HT1080 (cell line): ENCODE results near the gene SMC3. TPM values are rescaled to one million over a fixed set of nuclear protein-coding genes. Genes with fewer than 3 reads are reported as not detected.
A peak's percentile ranks its signal among the peaks of the same experiment; 100 is the strongest.
"Not testable (repeated sequence)": the region's sequence is repeated elsewhere in the genome, so short reads cannot be mapped to it uniquely, and the experiment has no call there.

Experiments
- DNase-seq: peaks from one replicate; pipeline ENCODE4 v3.0.0-alpha.2; 2015; ENCODE audit warnings: low read depth
- total RNA-seq: library from RNA; depleted of rRNA; stranded (reverse); fragments of >200 nt; shearing (Covaris generic); gene quantifications from 2 replicates; pipeline ENCODE4 v1.2.3, GENCODE V29; 2014

The SMC3 gene
- total RNA-seq, 1 experiment from 2014 or later, result 38.5 TPM

DNA sequence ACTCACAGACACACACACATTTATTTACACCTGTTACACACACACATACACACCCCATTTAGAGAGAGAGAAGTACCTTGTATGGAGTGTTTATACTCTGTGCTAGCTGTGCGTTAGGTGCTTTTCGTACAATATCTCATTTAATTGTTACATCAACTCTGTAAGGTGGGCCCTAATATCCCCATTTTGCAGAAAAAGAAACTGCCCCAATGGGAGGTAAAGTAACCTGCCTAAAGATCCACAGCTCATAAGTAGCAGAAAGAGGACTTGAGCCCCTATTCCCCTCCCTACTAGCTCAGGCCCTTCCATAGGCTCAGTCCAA, 52.9 kb downstream of the SMC3 start:
- DNase-seq, result no peak

DNA sequence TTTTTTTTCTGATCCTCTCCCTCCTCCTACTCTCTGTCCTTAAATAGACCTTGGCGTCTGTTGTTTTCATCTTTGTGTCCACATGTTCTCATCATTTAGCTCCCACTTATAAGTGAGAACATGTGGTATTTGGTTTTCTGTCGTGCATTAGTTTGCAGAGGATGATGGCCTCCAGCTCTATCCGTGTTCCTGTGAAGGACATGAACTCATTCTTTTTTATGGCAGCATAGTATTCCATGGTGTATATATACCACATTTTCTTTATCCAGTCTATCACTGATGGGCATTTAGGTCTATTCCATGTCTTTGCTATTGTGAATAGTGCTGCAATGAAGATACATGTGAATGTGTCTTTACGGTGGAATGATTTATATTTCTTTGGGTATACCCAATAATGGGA, 55.8 kb downstream of the SMC3 start:
- DNase-seq, result not testable (repeated sequence)

DNA sequence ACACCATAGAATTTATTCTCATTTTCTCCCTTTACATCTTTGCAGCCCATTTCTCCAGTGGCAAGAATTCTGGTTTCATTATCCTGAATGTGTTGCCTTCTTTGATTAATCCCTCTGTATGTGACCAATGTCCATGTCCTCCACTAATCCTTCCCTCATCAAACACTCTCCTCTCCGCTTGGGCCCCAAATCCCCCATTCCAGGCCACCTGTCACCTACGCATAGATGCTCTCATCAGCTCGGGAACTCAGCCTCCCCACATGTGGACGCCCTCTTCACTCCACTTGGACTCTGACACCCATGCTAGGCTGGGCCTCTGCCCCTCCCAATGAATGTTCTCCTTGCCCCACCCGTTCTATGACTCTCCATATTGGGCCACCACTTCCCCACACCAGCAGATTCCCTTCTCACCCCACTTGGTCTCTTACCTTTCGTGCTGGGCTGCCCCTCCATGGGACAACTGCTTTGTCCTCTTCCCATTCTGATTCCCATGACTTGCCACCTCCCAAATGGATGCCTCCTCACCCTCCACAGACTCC, 57.9 kb downstream of the SMC3 start:
- no peak for DNase-seq

DNA sequence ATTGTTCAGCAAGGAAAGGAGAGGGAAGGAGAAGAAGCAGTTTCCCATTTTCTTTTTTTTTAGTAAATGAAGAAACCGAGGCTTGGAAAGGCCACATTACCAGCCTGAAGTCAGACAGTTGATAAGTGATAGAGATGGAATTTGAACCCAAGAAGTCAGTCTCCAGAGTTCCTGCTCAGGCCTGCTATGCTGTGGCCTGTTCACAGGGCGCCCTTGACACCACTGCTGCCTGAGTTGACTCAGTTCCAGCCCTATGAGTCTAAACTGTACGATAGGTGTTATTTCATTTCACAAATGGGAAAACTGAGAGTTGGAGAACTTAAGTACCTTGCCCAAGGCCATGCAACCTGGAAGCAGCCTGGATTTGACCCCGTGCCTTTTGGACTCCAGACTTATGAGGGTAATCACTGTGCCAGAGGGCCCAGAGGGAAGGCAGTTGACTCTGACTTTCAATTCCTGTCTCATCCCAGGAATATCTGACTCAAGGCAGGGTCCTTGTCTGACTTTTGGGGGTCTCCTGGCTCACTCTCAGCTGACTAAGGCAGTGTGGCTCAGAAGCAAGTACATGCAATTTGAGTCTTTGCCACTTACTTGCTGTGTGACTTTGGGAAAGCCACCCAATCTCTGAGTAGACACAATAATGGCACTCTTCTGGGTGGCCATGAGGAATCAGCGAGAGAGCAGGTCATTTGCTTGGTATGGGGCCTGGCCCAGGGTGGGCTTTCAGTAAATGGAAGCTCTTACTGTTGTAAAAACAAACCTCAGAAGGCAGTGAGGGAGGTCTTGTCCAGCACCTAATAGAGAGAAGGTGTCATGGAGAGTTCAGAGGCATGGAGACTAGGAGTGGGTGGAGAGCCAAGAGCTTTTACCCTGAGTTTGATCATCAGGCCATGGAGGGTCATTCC, 58.7 kb downstream of the SMC3 start:
- DNase-seq, result no peak

DNA sequence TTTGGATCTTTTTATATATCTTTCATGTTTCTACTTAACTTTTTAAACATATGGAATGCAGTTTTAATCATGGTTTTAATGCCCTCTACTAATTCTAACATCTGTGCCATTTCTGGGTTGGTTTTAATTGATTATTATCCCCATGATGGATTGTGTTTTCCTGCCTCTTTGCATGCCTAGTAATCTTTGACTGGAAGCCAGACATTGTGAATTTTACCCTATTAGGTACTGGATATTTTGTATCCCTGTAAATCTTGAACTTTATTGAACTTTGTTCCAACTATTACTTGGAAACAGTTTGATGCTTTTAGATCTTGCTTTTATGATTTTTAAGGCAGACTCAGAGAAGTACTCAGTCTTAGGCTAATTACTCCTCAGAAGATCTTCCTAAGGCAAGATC, 60.7 kb downstream of the SMC3 start:
- DNase-seq, result no peak

DNA sequence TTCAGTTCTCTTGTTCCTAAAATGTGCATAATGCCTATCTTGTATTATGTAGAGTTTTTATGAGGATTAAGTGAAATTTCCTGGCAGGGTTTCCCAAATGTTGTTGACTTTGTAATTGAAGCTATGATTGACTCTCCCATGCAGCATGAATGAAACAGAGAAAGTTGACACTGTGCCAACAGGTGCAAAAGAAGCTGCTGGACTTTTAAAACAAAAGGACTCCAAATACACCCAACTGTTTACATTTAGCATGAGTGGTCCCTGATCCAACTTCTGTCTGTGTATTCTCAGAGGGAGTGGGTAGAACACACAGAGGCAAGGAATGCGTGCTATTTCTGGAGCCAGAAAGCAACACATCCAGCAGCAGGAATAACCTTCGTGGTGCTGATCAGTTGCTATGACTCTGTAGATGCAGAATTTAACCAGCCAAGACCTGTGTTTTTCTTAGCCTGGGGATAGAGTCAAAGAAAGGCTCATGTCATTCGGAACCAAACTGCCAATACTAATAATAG, 62.2 kb downstream of the SMC3 start:
- DNase-seq, result peak; percentile 79

DNA sequence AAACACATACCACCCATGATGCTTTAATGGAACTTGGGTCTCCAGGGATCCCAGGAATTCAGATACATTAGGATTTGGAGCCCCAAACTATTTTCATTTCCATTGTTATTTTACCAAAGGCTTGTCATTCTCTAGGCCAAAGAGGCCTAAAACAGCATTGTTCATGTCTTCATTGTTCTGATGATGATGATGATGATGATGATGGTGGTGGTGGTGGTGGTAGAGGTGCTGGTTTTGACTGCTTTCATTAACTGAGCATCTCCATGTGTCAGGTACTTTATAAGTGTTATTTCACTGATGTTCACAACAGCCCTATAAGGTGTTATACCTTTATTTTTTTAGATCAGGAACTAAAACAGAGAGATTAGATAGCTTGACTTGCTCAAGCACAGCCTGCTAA, 64.4 kb downstream of the SMC3 start:
- no peak for DNase-seq

DNA sequence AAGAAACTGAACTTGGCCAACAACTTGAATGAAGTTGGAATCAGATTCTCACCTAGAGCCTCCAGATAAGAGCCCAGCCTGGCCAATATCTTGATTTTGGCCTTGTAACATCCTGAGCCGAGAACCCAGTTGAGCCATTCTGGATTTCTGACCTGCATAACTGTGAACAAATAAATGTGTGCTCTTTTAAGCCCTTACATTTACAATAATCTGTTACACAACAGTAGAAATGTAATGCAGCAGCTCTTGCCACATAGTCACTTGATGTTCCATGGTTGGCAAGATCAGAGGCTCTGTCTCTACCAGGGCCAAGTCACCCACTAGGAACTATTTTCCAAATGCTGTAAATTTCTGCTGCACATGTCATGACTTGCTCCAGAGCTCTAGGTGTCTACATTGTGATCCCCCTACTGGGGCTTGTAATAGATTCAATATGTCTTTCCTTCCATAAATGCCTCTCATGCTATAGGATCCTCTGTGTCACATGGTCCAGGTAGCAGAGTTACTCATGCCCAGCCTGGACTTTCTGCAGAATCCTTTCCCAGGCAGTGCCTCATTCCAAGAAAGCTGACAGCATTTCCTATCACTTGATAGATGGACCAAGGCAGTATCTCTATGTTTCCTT, 65.2 kb downstream of the SMC3 start:
- DNase-seq, result peak; percentile 44

DNA sequence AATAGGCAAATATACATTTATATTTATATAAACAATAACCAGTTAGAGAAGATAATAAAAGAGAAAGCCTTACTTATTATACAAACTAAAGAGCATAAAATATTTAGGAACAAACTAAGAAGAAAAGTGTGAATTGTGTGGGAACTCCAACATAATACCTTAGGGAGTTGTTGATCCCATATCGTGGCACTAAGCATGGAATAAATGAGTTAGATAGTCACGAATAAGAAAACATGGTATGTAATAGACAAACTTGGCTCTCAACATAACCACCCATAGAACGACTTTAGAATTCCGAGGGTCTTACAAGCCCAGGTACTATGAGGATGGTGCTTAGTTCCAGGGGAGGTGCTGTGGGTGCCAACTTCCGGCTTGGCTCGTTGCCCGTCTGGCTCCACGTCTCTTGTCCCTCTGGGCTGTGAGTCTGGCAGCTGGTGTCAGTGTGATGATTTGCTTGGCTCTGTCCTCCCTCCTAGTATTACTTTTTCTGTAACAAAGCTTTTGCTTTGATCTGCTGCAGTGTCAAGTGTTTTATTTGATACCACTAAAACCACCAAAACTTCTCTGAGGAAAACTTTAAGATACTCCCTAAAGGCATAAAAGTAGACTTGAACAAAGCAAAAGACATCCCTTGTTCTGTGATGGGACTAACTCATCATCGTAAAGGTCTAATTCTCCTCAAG, 67.2 kb downstream of the SMC3 start:
- DNase-seq, result peak; percentile 19

DNA sequence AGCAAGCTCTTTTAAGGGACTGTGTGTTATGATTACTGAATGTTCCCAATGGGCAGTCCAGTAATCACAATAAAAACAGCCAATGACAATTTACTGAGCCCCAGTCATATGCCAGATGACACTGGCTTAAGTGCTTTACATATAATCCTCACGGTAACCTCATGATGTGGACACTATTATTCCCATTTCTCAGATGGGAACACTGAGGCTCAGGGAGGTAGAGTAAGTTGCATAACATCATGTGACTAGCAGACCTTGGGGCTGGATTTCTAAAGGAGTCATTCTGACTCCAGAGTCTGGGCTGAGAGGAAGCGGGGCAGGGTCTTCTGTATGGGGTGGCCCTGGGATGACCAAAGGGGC, 69.1 kb downstream of the SMC3 start:
- no peak for DNase-seq

DNA sequence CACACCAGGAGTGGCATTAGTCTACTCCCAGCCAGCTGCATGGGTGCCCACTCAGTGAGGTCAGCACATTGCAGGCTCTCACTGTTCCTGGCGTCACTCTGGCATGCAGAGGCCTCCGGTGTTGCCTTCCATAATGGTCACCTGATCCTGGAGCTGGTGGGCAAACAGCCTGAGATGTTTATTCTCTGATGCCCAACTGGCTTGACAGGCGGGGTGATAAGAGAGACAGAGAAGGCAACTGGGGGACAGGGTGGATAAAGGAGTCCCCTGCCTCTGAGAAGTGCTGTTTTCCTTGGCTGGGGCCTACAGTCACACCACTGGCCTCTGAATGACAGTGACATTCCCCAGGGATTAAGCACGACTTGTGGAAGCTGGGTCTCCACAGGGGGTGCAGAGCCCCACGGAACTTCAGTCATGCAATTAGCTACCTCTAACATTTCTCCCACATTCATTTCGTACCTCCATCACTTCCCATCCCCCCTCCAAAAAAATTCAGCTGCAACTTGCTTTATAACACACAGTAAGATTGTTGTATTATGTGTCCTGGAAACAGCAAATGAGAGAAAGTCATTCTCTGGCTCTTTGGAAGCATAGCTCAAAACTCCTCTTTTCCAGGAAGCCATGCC, 69.5 kb downstream of the SMC3 start:
- no peak for DNase-seq

DNA sequence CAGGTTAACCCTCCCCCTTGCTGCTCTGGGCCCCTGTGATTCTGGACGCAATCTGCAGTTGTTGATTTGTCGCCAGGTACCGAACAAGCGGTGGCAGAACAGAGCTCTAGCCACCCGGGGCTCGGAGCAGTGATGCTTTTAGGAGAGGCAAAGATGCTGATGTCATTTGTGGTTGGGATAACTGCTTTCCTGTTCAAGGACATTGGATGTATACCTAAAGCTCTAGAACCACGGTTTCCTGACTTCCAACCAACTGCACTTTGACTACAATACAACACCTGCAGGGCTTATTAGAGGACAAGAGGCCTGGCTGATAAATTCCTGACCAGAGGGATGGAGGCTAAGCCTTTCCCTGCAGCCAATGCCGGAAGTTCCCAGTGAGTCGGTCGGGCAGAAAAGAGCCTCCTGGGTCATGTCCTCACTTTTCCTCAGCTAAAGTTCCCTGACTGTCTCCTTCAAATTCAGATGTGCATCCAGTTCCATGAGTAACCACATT, 70.1 kb downstream of the SMC3 start:
- peak; percentile 7 for DNase-seq

DNA sequence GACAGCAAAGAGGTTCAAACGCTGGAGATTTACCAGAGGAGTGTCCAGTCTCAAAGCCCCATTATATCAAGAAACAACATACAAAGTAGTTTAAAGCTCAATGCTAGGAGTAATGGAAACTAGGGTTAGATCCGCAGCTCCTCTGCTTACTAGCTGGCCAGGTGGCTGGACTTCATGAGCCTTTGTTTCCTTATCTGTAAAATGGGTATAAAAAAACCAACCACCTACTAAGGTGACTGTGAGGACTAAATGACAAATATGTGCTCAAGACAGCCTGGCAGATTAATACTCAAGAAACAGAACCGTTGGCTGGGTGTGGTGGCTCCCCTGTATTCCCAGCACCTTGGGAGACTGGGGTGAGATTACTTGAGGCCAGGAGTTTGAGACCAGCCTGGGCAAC, 70.8 kb downstream of the SMC3 start:
- DNase-seq, result no peak

DNA sequence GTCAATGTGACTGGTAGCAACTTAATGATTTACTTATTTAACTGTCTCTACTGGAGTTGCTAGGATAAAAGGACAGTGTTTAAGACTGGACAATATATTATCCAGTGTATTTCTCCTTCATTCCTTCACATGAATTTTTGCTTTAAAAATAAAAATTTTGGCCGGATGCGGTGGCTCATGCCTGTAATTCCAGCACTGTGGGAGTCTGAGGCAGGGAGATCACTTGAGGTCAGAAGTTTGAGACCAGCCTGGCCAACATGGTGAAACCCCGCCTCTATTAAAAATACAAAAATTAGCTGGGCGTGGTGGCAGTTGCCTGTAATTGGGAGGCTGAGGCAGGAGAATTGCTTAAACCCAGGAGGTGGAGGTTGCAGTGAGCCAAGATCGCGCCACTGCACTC, 71.6 kb downstream of the SMC3 start:
- DNase-seq, result not testable (repeated sequence)

DNA sequence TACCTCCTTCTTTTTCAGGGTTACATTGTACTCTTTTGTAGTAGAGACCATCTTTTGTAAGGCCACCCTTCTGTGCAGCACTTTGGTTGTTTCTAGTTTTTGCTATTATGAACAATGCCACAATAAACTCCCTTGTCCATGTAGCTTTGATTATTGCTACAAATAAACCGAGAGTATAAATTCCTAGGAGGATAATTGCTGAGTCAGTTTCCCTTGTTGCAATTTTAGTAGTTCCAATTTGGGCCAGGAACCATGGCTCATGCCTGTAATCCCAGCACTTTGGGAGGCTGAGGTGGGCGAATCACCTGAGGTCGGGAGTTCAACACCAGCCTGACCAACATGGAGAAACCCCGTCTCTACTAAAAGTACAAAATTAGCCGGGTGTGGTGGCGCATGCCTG, 72.4 kb downstream of the SMC3 start:
- not testable (repeated sequence) for DNase-seq

DNA sequence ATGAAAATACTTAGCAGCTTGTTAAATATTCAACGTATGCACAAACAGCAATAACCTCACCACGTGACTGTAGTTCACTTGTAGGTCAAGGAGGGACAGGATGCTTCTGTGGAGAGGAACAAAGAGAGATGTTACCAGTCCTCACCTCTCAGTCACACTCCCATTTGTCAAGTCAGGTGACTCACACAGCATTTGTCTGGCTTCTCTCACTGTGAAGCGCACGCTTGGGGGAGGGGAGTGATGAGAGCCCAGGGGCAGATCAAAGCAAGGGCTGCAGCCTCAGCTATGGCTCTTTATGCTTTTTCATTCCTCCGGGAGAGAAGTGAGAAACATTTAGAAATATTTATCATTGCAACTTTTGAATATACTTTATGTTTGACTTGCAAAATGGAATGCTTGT, 73.8 kb downstream of the SMC3 start:
- peak; percentile 75 for DNase-seq

DNA sequence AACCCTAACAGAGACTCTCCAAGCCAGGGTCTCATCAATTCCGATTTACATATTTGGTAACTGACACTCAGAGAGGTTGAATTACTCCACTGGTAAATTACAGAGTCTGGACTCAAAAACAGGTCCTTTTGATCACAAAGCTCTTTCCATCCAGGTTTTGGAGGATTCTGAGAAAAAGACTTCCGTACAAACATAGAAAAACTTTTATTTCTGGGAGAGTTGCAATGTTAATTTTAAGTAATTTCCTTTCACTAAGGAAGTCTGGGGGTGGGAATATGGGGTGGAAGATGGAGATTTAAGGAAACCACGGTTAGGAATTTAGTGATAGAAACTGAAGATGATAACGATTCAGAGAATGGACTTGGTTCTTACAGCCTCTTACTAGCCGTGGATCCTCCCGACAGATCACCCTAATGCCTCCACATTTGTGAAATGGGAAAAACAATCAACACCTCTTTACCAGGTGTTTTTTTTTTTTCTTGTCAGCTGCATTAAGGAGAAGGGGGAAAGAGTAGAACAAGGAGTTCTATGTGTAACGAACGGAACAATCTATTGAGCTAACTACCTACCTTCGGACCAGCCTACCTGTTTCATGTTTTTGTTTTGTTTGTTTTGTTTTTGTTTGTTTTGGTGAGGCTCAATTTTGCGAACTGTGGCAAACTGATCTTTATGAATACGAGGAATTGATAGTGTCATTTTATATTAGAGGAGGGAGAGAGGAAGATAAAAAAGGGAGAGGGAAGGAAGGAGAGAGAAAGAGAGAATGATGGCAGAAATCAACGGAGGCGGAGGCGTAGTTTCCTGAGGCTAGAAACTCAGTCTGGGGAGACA, 74.9 kb downstream of the SMC3 start:
- no peak for DNase-seq

DNA sequence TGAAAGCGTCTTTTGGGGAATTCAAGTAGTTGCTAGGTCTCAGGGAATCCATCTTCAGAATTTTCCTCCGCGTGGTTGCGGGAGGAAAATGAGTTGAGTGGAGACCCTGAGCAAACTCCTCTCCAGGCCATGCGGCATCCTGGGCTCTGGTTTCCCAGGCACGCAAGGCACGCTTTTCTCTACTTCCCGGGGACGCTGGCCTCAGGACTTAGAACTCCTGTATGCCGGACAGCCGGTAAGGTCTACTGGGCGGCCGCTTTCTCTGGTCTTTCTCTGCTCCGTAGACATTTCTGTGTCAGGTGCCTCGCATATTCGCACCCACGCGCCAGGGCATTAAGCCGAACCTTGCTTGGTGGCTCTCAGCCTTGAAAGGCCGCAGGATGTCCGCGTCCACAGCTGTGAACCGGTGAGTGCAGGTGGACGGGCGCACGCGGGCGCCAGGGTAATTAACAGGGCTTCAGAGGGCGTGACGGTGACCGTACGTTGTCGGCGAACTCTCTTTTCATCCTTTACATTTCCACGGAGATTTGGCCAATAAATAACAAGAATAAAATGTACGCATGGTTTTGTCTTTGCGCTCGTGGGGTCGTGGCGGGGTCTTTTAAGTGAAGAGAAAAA, 75.6 kb downstream of the SMC3 start:
- no peak for DNase-seq

DNA sequence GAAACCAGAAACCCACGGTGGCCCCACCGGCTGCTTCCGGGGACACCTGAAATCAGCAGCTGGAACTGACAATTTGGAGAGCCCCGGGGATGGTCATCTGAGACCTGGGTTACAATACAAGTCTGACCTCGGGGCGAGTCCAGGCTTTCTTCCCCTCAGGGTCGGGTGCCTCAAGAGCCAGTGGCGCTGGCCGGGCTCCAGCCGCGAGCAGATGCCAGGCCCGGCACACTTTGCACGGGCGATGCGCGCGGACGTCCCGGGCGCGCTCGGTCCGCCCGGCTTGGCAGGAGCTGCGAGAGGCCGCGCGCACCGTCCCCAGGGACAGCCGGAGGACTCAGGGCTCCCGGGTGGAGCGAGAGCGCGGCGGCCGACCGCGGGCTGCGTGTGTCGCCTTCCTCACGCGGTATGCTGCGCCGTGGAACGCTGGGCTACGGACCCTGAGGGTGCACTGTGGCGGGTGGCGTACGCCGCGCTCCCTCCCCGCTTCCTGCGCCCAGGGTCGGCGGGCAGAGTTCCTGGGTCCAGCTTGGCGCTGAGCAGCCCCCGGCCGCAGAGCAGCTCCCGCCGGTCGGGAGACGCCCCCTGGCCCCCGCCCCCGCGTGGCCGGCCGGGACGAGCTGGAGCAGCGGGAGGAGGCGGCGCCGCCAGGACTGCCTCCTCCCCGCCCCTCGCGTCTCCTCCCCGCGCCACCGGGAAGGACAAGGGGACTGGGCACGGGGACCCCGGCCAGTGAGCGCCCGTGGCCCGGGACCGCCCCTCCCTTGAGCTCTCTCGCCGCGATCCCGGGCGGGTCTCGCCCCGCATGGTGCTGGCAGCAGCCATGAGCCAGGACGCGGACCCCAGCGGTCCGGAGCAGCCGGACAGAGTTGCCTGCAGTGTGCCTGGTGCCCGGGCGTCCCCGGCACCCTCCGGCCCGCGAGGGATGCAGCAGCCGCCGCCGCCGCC, 76.4 kb downstream of the SMC3 start, which contains the start of gene RBM20:
Gene RBM20, plus strand, starts transcription at position 684 of the 945 bp plus-strand sequence. Its CDS starts 119 bp downstream, at position 803.
- DNase-seq, result no peak
